Loucy (cell line): ENCODE measurements around the gene EPB41L5.

Experiments
- EZH2phosphoT487 ChIP-seq: fragments of 200-600 bp; IDR thresholded peaks from 2 replicates; pipeline ENCODE4 v1.6.1; 2018; ENCODE audit warnings: antibody characterized with exemption, mild to moderate bottlenecking, moderate library complexity, borderline replicate concordance
- TF ChIP-seq, protein P1 (sequence below): fragments of 200-600 bp; sonication (generic); conservative IDR thresholded peaks from 2 replicates; pipeline ENCODE4 v1.5.1; 2014; ENCODE audit warnings: mild to moderate bottlenecking, antibody characterized with exemption, low read length

DNA sequence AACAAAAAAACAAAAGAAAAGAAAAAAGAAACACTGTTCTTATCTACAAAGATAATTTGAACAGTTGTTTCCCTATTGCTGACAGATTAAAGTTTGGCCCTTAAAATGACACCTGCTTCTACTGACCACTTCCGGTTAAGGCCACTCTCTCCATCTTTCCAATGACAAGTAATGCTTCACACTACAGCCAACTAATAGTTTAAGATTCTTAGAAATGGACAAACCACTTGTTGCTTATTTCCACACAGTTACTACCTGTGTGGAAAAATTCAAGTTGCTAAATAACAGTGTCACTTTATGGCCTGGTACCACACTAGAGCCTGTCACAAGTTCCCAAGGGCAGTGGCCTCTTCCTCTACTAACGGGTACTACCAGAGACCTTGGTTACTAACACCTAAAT lies 207.9 kb downstream of the EPB41L5 start:
- TF ChIP-seq, protein P1, sequence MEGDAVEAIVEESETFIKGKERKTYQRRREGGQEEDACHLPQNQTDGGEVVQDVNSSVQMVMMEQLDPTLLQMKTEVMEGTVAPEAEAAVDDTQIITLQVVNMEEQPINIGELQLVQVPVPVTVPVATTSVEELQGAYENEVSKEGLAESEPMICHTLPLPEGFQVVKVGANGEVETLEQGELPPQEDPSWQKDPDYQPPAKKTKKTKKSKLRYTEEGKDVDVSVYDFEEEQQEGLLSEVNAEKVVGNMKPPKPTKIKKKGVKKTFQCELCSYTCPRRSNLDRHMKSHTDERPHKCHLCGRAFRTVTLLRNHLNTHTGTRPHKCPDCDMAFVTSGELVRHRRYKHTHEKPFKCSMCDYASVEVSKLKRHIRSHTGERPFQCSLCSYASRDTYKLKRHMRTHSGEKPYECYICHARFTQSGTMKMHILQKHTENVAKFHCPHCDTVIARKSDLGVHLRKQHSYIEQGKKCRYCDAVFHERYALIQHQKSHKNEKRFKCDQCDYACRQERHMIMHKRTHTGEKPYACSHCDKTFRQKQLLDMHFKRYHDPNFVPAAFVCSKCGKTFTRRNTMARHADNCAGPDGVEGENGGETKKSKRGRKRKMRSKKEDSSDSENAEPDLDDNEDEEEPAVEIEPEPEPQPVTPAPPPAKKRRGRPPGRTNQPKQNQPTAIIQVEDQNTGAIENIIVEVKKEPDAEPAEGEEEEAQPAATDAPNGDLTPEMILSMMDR: no peak
- no peak for TF ChIP-seq EZH2phosphoT487
